ENCODE results near the gene ADAMTS13.

DNA sequence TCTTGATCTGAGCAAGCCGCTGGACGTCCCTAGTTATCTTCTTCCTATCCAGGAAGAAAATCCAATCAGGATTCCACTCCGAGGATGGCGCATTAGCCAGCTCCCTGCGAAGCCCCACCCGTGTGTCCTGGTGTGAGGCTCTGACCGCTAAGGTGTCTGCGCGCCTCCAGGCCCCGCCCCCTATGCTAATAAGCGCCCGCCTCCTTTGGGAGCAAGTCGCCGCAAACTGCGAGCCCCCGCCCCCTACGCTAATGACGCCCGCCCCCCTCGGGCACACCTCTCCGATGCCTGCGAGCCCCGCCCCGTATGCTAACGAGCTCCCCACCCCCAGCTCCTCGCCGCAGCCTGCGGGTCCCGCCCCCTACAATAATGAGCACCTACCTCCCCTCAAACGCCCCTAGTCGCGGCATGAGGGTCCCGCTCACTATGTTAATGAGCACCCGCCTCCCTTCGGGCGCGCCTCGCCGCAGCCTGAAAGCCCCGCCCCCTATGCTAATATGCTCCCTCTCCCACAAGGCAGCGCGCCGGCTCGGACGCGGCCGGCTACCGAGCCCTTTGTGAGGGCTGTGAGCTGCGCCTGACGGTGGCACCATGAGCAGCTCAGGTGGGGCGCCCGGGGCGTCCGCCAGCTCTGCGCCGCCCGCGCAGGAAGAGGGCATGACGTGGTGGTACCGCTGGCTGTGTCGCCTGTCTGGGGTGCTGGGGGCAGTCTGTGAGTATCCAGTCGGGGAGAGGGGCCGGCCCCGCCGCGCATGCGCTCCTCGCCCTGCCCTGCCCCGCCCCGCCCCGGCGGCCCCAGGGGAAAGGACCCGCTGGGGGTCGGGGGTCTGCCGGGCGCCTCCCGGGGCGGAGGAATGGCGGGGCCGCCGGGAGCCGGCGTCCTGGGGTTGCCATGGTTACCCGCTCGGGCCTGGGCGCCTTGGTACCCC lies 37.6 kb downstream of the ADAMTS13 start, which contains the start of gene CACFD1:
- TF ChIP-seq, protein P1, sequence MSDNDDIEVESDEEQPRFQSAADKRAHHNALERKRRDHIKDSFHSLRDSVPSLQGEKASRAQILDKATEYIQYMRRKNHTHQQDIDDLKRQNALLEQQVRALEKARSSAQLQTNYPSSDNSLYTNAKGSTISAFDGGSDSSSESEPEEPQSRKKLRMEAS (IDR thresholded peaks at IDR 0.05; ENCODE audit: insufficient read depth, insufficient read length): no peak
- TF ChIP-seq, protein P2, sequence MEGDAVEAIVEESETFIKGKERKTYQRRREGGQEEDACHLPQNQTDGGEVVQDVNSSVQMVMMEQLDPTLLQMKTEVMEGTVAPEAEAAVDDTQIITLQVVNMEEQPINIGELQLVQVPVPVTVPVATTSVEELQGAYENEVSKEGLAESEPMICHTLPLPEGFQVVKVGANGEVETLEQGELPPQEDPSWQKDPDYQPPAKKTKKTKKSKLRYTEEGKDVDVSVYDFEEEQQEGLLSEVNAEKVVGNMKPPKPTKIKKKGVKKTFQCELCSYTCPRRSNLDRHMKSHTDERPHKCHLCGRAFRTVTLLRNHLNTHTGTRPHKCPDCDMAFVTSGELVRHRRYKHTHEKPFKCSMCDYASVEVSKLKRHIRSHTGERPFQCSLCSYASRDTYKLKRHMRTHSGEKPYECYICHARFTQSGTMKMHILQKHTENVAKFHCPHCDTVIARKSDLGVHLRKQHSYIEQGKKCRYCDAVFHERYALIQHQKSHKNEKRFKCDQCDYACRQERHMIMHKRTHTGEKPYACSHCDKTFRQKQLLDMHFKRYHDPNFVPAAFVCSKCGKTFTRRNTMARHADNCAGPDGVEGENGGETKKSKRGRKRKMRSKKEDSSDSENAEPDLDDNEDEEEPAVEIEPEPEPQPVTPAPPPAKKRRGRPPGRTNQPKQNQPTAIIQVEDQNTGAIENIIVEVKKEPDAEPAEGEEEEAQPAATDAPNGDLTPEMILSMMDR (IDR thresholded peaks at IDR 0.05; ENCODE audit: extremely low read depth in 1 of 2, insufficient read depth in 1 of 2, low read depth in 1 of 2, low read length in 2 of 2): peak in 1 of 2 donors; percentile 5
- TF ChIP-seq EZH2 (IDR thresholded peaks at IDR 0.05; ENCODE audit: borderline replicate concordance, low read depth, low read length, severe bottlenecking): no peak
- peak; percentile 67 for TF ChIP-seq POLR2A (IDR thresholded peaks at IDR 0.05; ENCODE audit: low read depth, low read length)
- TF ChIP-seq FOS (IDR thresholded peaks at IDR 0.05; ENCODE audit: borderline replicate concordance, insufficient read depth, low read length): no peak

Data from endothelial cell of umbilical vein (primary cell).